ENCODE results near the gene CNPPD1. TPM values are rescaled to one million over a fixed set of nuclear protein-coding genes. Genes with fewer than 3 reads are reported as not detected.

CNPPD1 gene
- polyA plus RNA-seq, 1 experiment = 66.9 TPM

- TF ChIP-seq, protein P1, sequence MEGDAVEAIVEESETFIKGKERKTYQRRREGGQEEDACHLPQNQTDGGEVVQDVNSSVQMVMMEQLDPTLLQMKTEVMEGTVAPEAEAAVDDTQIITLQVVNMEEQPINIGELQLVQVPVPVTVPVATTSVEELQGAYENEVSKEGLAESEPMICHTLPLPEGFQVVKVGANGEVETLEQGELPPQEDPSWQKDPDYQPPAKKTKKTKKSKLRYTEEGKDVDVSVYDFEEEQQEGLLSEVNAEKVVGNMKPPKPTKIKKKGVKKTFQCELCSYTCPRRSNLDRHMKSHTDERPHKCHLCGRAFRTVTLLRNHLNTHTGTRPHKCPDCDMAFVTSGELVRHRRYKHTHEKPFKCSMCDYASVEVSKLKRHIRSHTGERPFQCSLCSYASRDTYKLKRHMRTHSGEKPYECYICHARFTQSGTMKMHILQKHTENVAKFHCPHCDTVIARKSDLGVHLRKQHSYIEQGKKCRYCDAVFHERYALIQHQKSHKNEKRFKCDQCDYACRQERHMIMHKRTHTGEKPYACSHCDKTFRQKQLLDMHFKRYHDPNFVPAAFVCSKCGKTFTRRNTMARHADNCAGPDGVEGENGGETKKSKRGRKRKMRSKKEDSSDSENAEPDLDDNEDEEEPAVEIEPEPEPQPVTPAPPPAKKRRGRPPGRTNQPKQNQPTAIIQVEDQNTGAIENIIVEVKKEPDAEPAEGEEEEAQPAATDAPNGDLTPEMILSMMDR (IDR thresholded peaks at IDR 0.05; ENCODE audit: insufficient read depth, low read depth, low read length) = no peak
- ChIA-PET POLR2A (no interaction called here), CTCF (interaction anchor here (1.0 to 1.7 kb wide), 2 partner anchors 132 to 137 kb away, joined by 3 to 5 read pairs; no protein-coding TSS in a partner anchor)
- Histone ChIP-seq H3K27me3 (ENCODE audit: control insufficient read depth, insufficient read depth, low read length) (no peaks in the 10 kb centered on the region), H3K4me3 (ENCODE audit: low read depth, low read length) (no peak overlapping the region), H3K36me3 (ENCODE audit: control insufficient read depth, insufficient read depth, low read length) (no peaks in the 10 kb centered on the region; the same call in 1 of the 2 replicates)
- no peak for DNase-seq (ENCODE audit: low read depth)
Measured at GRCh38 chr2:219163156-219163555, 13.6 kb downstream of the CNPPD1 start.

GRCh38 chr2:219161097-219161496 is 15.6 kb downstream of the CNPPD1 start:
- no peak for DNase-seq (ENCODE audit: low read depth)
- Histone ChIP-seq H3K4me3 (ENCODE audit: low read depth, low read length) (peak overlapping the region; percentile 73), H3K36me3 (ENCODE audit: control insufficient read depth, insufficient read depth, low read length) (no peaks in the 10 kb centered on the region; the same call in 1 of the 2 replicates), H3K27me3 (ENCODE audit: control insufficient read depth, insufficient read depth, low read length) (no peaks in the 10 kb centered on the region)
- TF ChIP-seq, protein P1 (IDR thresholded peaks at IDR 0.05; ENCODE audit: insufficient read depth, low read depth, low read length) = no peak
- ChIA-PET CTCF (no interaction called here), POLR2A (no interaction called here)

DNA sequence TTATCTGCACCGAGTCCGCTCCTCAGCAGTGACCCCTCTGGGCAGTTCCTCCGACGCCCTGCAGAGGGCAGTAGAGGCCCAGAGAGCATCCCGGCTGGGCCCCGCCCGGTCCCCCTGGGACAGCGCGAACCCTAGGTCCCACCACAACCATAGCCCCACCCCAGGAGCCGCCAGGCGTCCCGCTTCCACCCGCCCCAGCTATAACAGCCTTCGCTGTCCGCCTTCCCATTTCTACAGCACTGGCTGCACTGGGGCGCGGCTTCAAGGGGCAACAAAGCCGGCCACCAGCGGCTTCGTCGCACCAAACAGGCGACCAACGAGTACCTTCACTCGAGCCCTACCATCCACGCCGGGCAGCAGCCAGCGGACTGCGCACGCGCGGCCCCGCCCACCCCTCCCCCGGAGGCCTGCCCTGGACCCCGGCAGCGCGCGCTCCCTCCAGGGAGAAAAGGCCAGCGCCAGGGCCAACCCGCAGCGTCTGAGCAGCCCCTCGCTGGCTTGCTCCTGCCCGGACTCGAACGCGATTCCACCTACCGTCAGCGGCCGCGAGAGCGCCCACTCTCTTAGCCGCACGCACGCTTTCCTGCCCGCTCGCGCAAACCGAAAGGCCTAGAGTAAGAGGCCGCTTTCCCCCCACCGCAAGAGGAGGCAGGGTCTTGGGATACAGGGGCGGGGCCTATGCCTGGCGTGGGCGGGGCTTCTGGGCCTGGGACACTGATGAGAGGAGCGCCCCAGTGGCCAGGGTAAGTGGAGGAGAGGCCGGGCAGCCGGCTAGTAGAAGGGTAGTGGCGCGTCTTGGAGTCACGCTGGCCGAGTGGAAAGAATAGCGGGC is 16.3 kb downstream of the CNPPD1 start, which contains the start of gene NHEJ1:
NHEJ1 (minus strand) TSS at position 630 of the 832 bp plus-strand sequence. CDS start 2,453 bp downstream, outside the sequence.
- Histone ChIP-seq H3K27me3 (ENCODE audit: control insufficient read depth, insufficient read depth, low read length) (no peaks in the 10 kb centered on the region), H3K36me3 (ENCODE audit: control insufficient read depth, insufficient read depth, low read length) (no peaks in the 10 kb centered on the region; the same call in 1 of the 2 replicates), H3K4me3 (ENCODE audit: low read depth, low read length) (peak within 1 kb of the TSS; percentile 73)
- DNase-seq (ENCODE audit: low read depth) = peak; percentile 63
- TF ChIP-seq, protein P1 (IDR thresholded peaks at IDR 0.05; ENCODE audit: insufficient read depth, low read depth, low read length) = peak; percentile 99
- CTCF ChIA-PET = interaction anchor here (0.7 to 14.8 kb wide), 28 partner anchors 8 to 370 kb away, joined by 3 to 211 read pairs (median 4); partner anchors contain the start of genes ABCB6, DNAJB2, IHH and SLC23A3
- POLR2A ChIA-PET = interaction anchor here (0.6 kb wide), 1 partner anchor 46 kb away, joined by 4 read pairs; no protein-coding TSS in a partner anchor

GRCh38 chr2:219159771-219160185 is 16.9 kb downstream of the CNPPD1 start:
- TF ChIP-seq, protein P1 (IDR thresholded peaks at IDR 0.05; ENCODE audit: insufficient read depth, low read depth, low read length) = no peak
- peak overlapping the region; percentile 73 for H3K4me3 ChIP-seq (ENCODE audit: low read depth, low read length)
- no peak for DNase-seq (ENCODE audit: low read depth)
- ChIA-PET POLR2A (no interaction called here), CTCF (interaction anchor here (0.6 to 14.8 kb wide), 36 partner anchors 9 to 588 kb away, joined by 3 to 211 read pairs (median 4); partner anchors contain the start of genes ABCB6, DNAJB2, IHH and SLC23A3)
- H3K36me3 ChIP-seq (ENCODE audit: control insufficient read depth, insufficient read depth, low read length) = no peaks in the 10 kb centered on the region; the same call in 1 of the 2 replicates
- no peaks in the 10 kb centered on the region for H3K27me3 ChIP-seq (ENCODE audit: control insufficient read depth, insufficient read depth, low read length)

- no peak for DNase-seq (ENCODE audit: low read depth)
- no peaks in the 10 kb centered on the region; the same call in 1 of the 2 replicates for H3K36me3 ChIP-seq (ENCODE audit: control insufficient read depth, insufficient read depth, low read length)
- no peaks in the 10 kb centered on the region for H3K27me3 ChIP-seq (ENCODE audit: control insufficient read depth, insufficient read depth, low read length)
- ChIA-PET CTCF (interaction anchor here (0.6 to 14.8 kb wide), 19 partner anchors 12 to 371 kb away, joined by 3 to 211 read pairs (median 5); partner anchors contain the start of genes IHH and SLC23A3), POLR2A (no interaction called here)
- TF ChIP-seq, protein P1 (IDR thresholded peaks at IDR 0.05; ENCODE audit: insufficient read depth, low read depth, low read length) = no peak
- H3K4me3 ChIP-seq (ENCODE audit: low read depth, low read length) = no peak overlapping the region
Measured at GRCh38 chr2:219158586-219158985, 18.1 kb downstream of the CNPPD1 start.

Measured in BJ (cell line).